ENCODE measurements around the gene ANO1.

DNA sequence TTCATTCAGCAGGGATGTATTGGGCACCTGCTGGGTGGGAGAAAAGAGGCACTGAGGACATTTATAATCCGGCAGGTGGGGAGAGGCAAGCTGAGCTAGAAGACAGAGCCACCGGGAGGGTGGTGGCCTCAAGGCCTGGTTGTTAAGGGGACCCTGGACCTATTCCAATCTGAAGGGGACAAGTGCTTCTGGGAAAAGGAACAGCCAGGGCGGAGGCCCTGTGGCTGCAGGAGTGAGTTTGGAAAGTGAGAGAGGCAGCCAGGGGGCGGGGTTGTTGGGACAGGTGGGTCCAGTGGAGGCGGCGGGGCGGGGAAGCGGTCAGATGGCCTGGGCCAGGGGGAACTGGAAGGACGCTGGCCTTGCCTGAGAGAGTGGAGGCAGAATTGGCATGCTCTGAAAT lies 29.1 kb downstream of the ANO1 start:
- TF ChIP-seq CTCF (IDR thresholded peaks at IDR 0.05) (no peak), POLR2A (IDR thresholded peaks at IDR 0.05) (no peak)
